Mammary epithelial cell (primary cell): Measurements from ENCODE around the gene KXD1.

Experiments used
- EZH2 ChIP-seq: IDR thresholded peaks from 2 replicates; pipeline ENCODE4 v1.6.1; 2012; ENCODE audit warnings: low read length, inconsistent platforms, borderline replicate concordance
- TF ChIP-seq, protein P1 (sequence below), 2 donors: IDR thresholded peaks in 1 of 2; conservative IDR thresholded peaks in 1 of 2; 2 replicates each; pipeline ENCODE4 v1.5.1; 2011 to 2012; ENCODE audit warnings: inconsistent platforms in 2 of 2, low read length in 2 of 2, mild to moderate bottlenecking in 2 of 2, control low read depth in 1 of 2, low read depth in 1 of 2; ENCODE audit not compliant: insufficient read depth in 1 of 2; ENCODE audit errors: extremely low read depth in 1 of 2

DNA sequence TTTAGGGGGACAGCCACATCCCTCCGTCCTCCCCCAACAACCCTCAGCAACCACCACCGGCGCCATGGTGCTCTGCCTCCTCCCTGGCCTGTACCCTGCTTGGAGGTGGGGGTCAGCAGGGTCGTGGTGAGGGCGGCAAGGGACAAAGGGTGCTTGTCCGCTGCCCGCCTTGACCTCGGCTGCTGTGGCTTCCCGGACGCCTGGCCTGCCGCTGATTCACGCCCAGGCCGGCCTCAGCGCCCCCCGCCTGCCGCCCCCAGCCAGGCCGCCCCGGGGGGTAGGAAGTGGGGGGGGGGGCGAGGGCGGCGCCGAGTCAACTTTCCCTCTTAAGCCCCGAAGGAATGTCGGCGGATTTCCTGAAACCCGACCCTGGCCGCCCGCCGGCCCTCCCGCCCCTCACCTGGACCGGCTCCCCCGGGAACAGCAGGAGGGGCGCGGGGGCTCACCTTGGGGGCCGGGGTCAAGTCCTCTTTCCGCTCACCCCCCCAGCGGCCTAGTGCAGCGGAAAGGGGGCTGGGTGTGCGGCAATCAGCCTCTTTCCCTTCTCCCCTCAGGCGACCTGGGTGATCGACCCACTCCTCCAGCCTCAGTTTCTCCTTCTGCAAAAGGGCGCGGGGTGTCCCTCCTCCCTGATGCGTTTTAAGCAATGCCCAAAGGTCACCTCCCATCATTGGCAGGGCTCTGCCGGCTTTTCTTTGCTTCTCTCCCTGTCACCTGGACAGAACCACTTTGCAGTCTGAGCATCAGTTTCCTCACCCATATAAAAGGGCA is 53.1 kb downstream of the KXD1 start:
- TF ChIP-seq, protein P1, sequence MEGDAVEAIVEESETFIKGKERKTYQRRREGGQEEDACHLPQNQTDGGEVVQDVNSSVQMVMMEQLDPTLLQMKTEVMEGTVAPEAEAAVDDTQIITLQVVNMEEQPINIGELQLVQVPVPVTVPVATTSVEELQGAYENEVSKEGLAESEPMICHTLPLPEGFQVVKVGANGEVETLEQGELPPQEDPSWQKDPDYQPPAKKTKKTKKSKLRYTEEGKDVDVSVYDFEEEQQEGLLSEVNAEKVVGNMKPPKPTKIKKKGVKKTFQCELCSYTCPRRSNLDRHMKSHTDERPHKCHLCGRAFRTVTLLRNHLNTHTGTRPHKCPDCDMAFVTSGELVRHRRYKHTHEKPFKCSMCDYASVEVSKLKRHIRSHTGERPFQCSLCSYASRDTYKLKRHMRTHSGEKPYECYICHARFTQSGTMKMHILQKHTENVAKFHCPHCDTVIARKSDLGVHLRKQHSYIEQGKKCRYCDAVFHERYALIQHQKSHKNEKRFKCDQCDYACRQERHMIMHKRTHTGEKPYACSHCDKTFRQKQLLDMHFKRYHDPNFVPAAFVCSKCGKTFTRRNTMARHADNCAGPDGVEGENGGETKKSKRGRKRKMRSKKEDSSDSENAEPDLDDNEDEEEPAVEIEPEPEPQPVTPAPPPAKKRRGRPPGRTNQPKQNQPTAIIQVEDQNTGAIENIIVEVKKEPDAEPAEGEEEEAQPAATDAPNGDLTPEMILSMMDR (conservative IDR thresholded peaks at IDR 0.05 in 1 of 2, IDR thresholded peaks at IDR 0.05 in 1 of 2; ENCODE audit: extremely low read depth in 1 of 2, insufficient read depth in 1 of 2, low read depth in 1 of 2, low read length in 2 of 2): no peak
- peak; percentile 95 for TF ChIP-seq EZH2
